ENCODE results near the gene BLOC1S2. TPM values are rescaled to one million over a fixed set of nuclear protein-coding genes. Genes with fewer than 3 reads are reported as not detected.
A peak's percentile ranks its signal among the peaks of the same experiment; 100 is the strongest.
"Not testable (repeated sequence)": the region's sequence is repeated elsewhere in the genome, so short reads cannot be mapped to it uniquely, and the experiment has no call there.

Gene BLOC1S2
- polyA plus RNA-seq, 3 donors from 2014 or later, result 67.3 to 79.8 (median 79.8) TPM

GRCh38 chr10:100307684-100308083 is 21.2 kb upstream of the BLOC1S2 start:
- Mint-ChIP-seq H3K9me3 (no peaks in the 10 kb centered on the region), H3K36me3 (no peaks in the 10 kb centered on the region), H3K4me1 (no peaks in the 10 kb centered on the region), H3K27me3 (ENCODE audit: low read depth in 3 of 3) (peaks cover 5 to 12% (median 12%) of the 10 kb centered on the region in 3 donors), H3K27ac (no peak overlapping the region), H3K4me3 (no peak overlapping the region)
- no peak for DNase-seq

GRCh38 chr10:100306861-100307260 is 20.4 kb upstream of the BLOC1S2 start:
- Mint-ChIP-seq H3K27me3 (ENCODE audit: low read depth in 3 of 3) (peaks cover 5 to 15% (median 10%) of the 10 kb centered on the region in 3 donors), H3K4me1 (no peaks in the 10 kb centered on the region), H3K27ac (no peak overlapping the region), H3K9me3 (no peaks in the 10 kb centered on the region), H3K36me3 (no peaks in the 10 kb centered on the region), H3K4me3 (no peak overlapping the region)
- DNase-seq, result no peak

GRCh38 chr10:100304414-100304813 is 17.9 kb upstream of the BLOC1S2 start:
- Mint-ChIP-seq H3K4me1 (no peaks in the 10 kb centered on the region), H3K9me3 (peaks cover 0 to 5% (median 0%) of the 10 kb centered on the region in 6 donors), H3K36me3 (no peaks in the 10 kb centered on the region), H3K4me3 (no peak overlapping the region), H3K27ac (no peak overlapping the region), H3K27me3 (ENCODE audit: low read depth in 3 of 3) (peaks cover 8 to 16% (median 10%) of the 10 kb centered on the region in 3 donors)
- no peak for DNase-seq

GRCh38 chr10:100303724-100304319 is 17.3 kb upstream of the BLOC1S2 start:
- Mint-ChIP-seq H3K4me3 (no peak overlapping the region), H3K4me1 (no peaks in the 10 kb centered on the region), H3K36me3 (no peaks in the 10 kb centered on the region), H3K27ac (no peak overlapping the region), H3K27me3 (ENCODE audit: low read depth in 3 of 3) (peaks cover 8 to 16% (median 10%) of the 10 kb centered on the region in 3 donors), H3K9me3 (peaks cover 0 to 5% (median 0%) of the 10 kb centered on the region in 6 donors)
- DNase-seq, result no peak

- not testable (repeated sequence) for H3K9me3 Mint-ChIP-seq, DNase-seq, H3K27ac Mint-ChIP-seq, H3K4me1 Mint-ChIP-seq, H3K4me3 Mint-ChIP-seq, H3K36me3 Mint-ChIP-seq
- H3K27me3 Mint-ChIP-seq (ENCODE audit: low read depth in 3 of 3), result peaks cover 10 to 20% (median 11%) of the 10 kb centered on the region in 3 donors
These were observed 14.6 kb upstream of the BLOC1S2 start for GRCh38 chr10:100301123-100301522.

GRCh38 chr10:100297242-100297641 is 10.8 kb upstream of the BLOC1S2 start:
- H3K27me3 Mint-ChIP-seq (ENCODE audit: low read depth in 3 of 3), result peaks cover 6 to 16% (median 8%) of the 10 kb centered on the region in 3 donors
- H3K4me1 Mint-ChIP-seq, result no peaks in the 10 kb centered on the region
- no peak overlapping the region for H3K27ac Mint-ChIP-seq
- peaks cover 0 to 5% (median 0%) of the 10 kb centered on the region in 6 donors for H3K9me3 Mint-ChIP-seq
- no peak overlapping the region for H3K4me3 Mint-ChIP-seq
- DNase-seq, result no peak
- H3K36me3 Mint-ChIP-seq, result no peaks in the 10 kb centered on the region

- Mint-ChIP-seq H3K27ac (no peak overlapping the region), H3K4me3 (no peak overlapping the region), H3K9me3 (no peaks in the 10 kb centered on the region), H3K4me1 (no peaks in the 10 kb centered on the region), H3K27me3 (ENCODE audit: low read depth in 3 of 3) (peaks cover 5 to 10% (median 6%) of the 10 kb centered on the region in 3 donors), H3K36me3 (no peaks in the 10 kb centered on the region)
- no peak for DNase-seq
These were observed 6.6 kb upstream of the BLOC1S2 start for GRCh38 chr10:100293066-100293465.

GRCh38 chr10:100292300-100292699 is 5.8 kb upstream of the BLOC1S2 start:
- not testable (repeated sequence) for H3K9me3 Mint-ChIP-seq, H3K36me3 Mint-ChIP-seq, H3K27ac Mint-ChIP-seq

GRCh38 chr10:100291356-100291755 is 4.9 kb upstream of the BLOC1S2 start:
- Mint-ChIP-seq H3K9me3 (no peaks in the 10 kb centered on the region), H3K36me3 (no peaks in the 10 kb centered on the region), H3K4me1 (peaks cover 8 to 13% of the 10 kb centered on the region in 2 donors), H3K27ac (no peak overlapping the region), H3K4me3 (no peak overlapping the region), H3K27me3 (ENCODE audit: low read depth in 3 of 3) (peaks cover 8 to 12% (median 11%) of the 10 kb centered on the region in 3 donors)
- no peak for DNase-seq

More at GRCh38 chr10:100292300-100292699, 5.8 kb upstream of the BLOC1S2 start:
- peaks cover 5 to 10% (median 6%) of the 10 kb centered on the region in 3 donors for H3K27me3 Mint-ChIP-seq (ENCODE audit: low read depth in 3 of 3)
- H3K4me1 Mint-ChIP-seq, H3K4me3 Mint-ChIP-seq, DNase-seq: not testable (repeated sequence)

GRCh38 chr10:100289641-100290040 is 3.2 kb upstream of the BLOC1S2 start:
- no peak overlapping the region for H3K4me3 Mint-ChIP-seq
- H3K27me3 Mint-ChIP-seq (ENCODE audit: low read depth in 3 of 3), result peaks cover 9 to 13% (median 13%) of the 10 kb centered on the region in 3 donors
- no peaks in the 10 kb centered on the region for H3K36me3 Mint-ChIP-seq
- H3K9me3 Mint-ChIP-seq, result no peaks in the 10 kb centered on the region
- peaks cover 26 to 28% of the 10 kb centered on the region in 2 donors for H3K4me1 Mint-ChIP-seq
- no peak for DNase-seq
- H3K27ac Mint-ChIP-seq, result no peak overlapping the region

- H3K27ac Mint-ChIP-seq, result peak overlapping the region in 2 of 6 donors; percentile 16 to 55
- no peak for DNase-seq
- peak overlapping the region in 3 of 5 donors; percentile 42 to 100 (median 100) for H3K4me3 Mint-ChIP-seq
- peaks cover 7 to 13% (median 11%) of the 10 kb centered on the region in 3 donors for H3K27me3 Mint-ChIP-seq (ENCODE audit: low read depth in 3 of 3)
- no peaks in the 10 kb centered on the region for H3K9me3 Mint-ChIP-seq
- H3K36me3 Mint-ChIP-seq, result no peaks in the 10 kb centered on the region
- peaks cover 31 to 33% of the 10 kb centered on the region in 2 donors for H3K4me1 Mint-ChIP-seq
These were observed 1.7 kb upstream of the BLOC1S2 start for GRCh38 chr10:100288196-100288595.

GRCh38 chr10:100287756-100288155 is 1.3 kb upstream of the BLOC1S2 start:
- peaks cover 31 to 33% of the 10 kb centered on the region in 2 donors for H3K4me1 Mint-ChIP-seq
- H3K27ac Mint-ChIP-seq, result peak overlapping the region in 4 of 6 donors; percentile 16 to 94 (median 74)
- no peaks in the 10 kb centered on the region for H3K9me3 Mint-ChIP-seq
- peak overlapping the region; percentile 42 to 100 (median 98) for H3K4me3 Mint-ChIP-seq
- DNase-seq, result no peak
- peaks cover 7 to 13% (median 11%) of the 10 kb centered on the region in 3 donors for H3K27me3 Mint-ChIP-seq (ENCODE audit: low read depth in 3 of 3)
- no peaks in the 10 kb centered on the region for H3K36me3 Mint-ChIP-seq

- DNase-seq, result not testable (repeated sequence)
- peak overlapping the region; percentile 98 to 100 (median 99) for H3K4me3 Mint-ChIP-seq
These were observed 1.2 kb downstream of the BLOC1S2 start for GRCh38 chr10:100285326-100285725.

GRCh38 chr10:100282907-100283306 is 3.6 kb downstream of the BLOC1S2 start:
- no peak for DNase-seq
- no peak overlapping the region for H3K27ac Mint-ChIP-seq
- H3K4me1 Mint-ChIP-seq, result peaks cover 33 to 44% of the 10 kb centered on the region in 2 donors
- H3K27me3 Mint-ChIP-seq (ENCODE audit: low read depth in 3 of 3), result peaks cover 4 to 13% (median 11%) of the 10 kb centered on the region in 3 donors
- peaks cover 5 to 16% (median 12%) of the 10 kb centered on the region in 3 donors for H3K36me3 Mint-ChIP-seq
- no peak overlapping the region for H3K4me3 Mint-ChIP-seq
- no peaks in the 10 kb centered on the region for H3K9me3 Mint-ChIP-seq

More at GRCh38 chr10:100285326-100285725, 1.2 kb downstream of the BLOC1S2 start:
- H3K4me1 Mint-ChIP-seq, result peaks cover 33 to 41% of the 10 kb centered on the region in 2 donors
- H3K9me3 Mint-ChIP-seq, H3K36me3 Mint-ChIP-seq: not testable (repeated sequence)
- peaks cover 4 to 13% (median 11%) of the 10 kb centered on the region in 3 donors for H3K27me3 Mint-ChIP-seq (ENCODE audit: low read depth in 3 of 3)
- H3K27ac Mint-ChIP-seq, result peak overlapping the region in 3 of 6 donors; percentile 94 to 98 (median 97)

Measured in immature natural killer cell (primary cell).